ENCODE data around the gene PACSIN2. TPM values are rescaled to one million over a fixed set of nuclear protein-coding genes. Genes with fewer than 3 reads are reported as not detected.

The PACSIN2 gene
- total and polyA plus RNA-seq, 2 of the 13 experiments (the other 11 are each of a cell fraction or from before 2014, with no cell fraction given): 54.1 to 68.8 TPM

DNA sequence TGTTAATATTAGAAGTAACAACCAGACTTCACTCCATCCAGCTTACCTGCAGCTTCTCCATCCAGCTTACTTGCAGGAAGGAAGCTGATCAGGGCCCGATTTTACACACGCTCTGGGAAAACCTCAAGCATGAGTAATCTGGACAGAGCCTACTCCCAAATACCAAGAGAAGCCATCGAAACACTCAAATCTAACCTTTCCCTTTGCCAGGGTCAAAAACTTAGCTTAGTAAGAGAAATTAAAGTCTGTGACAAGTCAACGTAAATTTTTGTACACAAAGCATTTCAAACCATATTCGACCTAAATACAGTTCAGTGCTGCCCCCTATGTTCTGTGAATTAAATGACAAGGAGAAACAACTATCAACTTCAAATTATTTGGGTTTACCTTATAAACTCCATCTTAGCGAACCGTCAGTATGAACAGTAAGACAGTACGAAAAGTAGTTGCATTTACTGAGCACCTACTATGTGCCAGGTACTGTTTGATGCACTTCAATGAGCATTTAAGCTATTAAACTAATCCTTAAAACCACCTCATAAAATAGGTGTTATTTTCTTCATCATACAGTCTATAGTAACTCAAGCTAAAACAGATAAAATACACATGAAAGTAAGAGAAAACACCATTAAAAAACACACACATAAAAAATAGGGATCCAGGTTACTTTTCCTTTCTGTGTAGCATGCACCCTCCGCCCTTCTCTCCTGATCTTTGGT, 194.7 kb downstream of the PACSIN2 start:
- FAIRE-seq (no peak), DNase-seq (ENCODE audit: low spot score) (no peak), ATAC-seq (no peak)
- H3K4me1 ChIP-seq (ENCODE audit: insufficient read depth, low read length): peaks cover under 1% of the 10 kb centered on the region; the same call in 1 of the 2 replicates
- no peak overlapping the region for H3K9ac ChIP-seq (ENCODE audit: insufficient read depth, low read depth, low read length)
- POLR2A ChIA-PET: no interaction called here
- H3K36me3 ChIP-seq (replicated peaks in 1 of 2; ENCODE audit: control insufficient read depth in 1 of 2, insufficient read depth in 2 of 2, low read length in 2 of 2): peaks cover 5 to 28% of the 10 kb centered on the region in 2 experiments
- no peaks in the 10 kb centered on the region for H3K79me2 ChIP-seq (ENCODE audit: insufficient read depth, low read length)
- no peaks in the 10 kb centered on the region for H3K9me3 ChIP-seq (ENCODE audit: low read length)
- no TSS peak for BruUV-seq (replicated peaks)
- TF ChIP-seq KDM1A (CRISPR knock-in tag; IDR thresholded peaks at IDR 0.05): no peak
- no peak for TF ChIP-seq MAF1 (CRISPR knock-in tag; IDR thresholded peaks at IDR 0.05; ENCODE audit: borderline replicate concordance)
- TF ChIP-seq RBAK (CRISPR knock-in tag; IDR thresholded peaks at IDR 0.05): no peak
- TF ChIP-seq ZFP36L2 (CRISPR knock-in tag; IDR thresholded peaks at IDR 0.05): no peak
- no peak for TF ChIP-seq ARID4A (CRISPR knock-in tag; IDR thresholded peaks at IDR 0.05; ENCODE audit: borderline replicate concordance)
- no peak for TF ChIP-seq SATB2 (CRISPR knock-in tag; IDR thresholded peaks at IDR 0.05)
- TF ChIP-seq STAG1 (CRISPR knock-in tag; IDR thresholded peaks at IDR 0.05): peak; percentile 50
- no peak for TF ChIP-seq KLF16 (CRISPR knock-in tag; IDR thresholded peaks at IDR 0.05)
- TF ChIP-seq FOXM1 (CRISPR knock-in tag; IDR thresholded peaks at IDR 0.05): no peak
- no peak for TF ChIP-seq HNF1B (CRISPR knock-in tag; IDR thresholded peaks at IDR 0.05)
- TF ChIP-seq ZKSCAN1 (IDR thresholded peaks at IDR 0.05; ENCODE audit: low read length): peak; percentile 49; the same call in 1 of the 2 replicates
- TF ChIP-seq, protein P1, sequence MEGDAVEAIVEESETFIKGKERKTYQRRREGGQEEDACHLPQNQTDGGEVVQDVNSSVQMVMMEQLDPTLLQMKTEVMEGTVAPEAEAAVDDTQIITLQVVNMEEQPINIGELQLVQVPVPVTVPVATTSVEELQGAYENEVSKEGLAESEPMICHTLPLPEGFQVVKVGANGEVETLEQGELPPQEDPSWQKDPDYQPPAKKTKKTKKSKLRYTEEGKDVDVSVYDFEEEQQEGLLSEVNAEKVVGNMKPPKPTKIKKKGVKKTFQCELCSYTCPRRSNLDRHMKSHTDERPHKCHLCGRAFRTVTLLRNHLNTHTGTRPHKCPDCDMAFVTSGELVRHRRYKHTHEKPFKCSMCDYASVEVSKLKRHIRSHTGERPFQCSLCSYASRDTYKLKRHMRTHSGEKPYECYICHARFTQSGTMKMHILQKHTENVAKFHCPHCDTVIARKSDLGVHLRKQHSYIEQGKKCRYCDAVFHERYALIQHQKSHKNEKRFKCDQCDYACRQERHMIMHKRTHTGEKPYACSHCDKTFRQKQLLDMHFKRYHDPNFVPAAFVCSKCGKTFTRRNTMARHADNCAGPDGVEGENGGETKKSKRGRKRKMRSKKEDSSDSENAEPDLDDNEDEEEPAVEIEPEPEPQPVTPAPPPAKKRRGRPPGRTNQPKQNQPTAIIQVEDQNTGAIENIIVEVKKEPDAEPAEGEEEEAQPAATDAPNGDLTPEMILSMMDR (CRISPR knock-in tag; IDR thresholded peaks at IDR 0.05): peak; percentile 18; the same call in 1 of the 2 replicates
- TF ChIP-seq, protein P2, sequence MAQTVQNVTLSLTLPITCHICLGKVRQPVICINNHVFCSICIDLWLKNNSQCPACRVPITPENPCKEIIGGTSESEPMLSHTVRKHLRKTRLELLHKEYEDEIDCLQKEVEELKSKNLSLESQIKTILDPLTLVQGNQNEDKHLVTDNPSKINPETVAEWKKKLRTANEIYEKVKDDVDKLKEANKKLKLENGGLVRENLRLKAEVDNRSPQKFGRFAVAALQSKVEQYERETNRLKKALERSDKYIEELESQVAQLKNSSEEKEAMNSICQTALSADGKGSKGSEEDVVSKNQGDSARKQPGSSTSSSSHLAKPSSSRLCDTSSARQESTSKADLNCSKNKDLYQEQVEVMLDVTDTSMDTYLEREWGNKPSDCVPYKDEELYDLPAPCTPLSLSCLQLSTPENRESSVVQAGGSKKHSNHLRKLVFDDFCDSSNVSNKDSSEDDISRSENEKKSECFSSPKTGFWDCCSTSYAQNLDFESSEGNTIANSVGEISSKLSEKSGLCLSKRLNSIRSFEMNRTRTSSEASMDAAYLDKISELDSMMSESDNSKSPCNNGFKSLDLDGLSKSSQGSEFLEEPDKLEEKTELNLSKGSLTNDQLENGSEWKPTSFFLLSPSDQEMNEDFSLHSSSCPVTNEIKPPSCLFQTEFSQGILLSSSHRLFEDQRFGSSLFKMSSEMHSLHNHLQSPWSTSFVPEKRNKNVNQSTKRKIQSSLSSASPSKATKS (CRISPR knock-in tag; IDR thresholded peaks at IDR 0.05): no peak
- no peaks in the 10 kb centered on the region for H3K27me3 ChIP-seq (ENCODE audit: control insufficient read depth in 1 of 2, insufficient read depth in 2 of 2, low read length in 2 of 2)
- H2AFZ ChIP-seq (ENCODE audit: low read length): no peak overlapping the region
- CTCF ChIA-PET (ENCODE audit: low intra/inter-chr PET ratio, low total read pairs): interaction anchor here (2.4 kb wide), 1 partner anchor 40 kb away, joined by 8 read pairs; no protein-coding TSS in a partner anchor
- H4K20me1 ChIP-seq (ENCODE audit: insufficient read depth, low read length): no peaks in the 10 kb centered on the region
- no peak overlapping the region for H3K4me2 ChIP-seq (ENCODE audit: low read depth, low read length)
- H3K4me3 ChIP-seq (replicated peaks in 1 of 3; ENCODE audit: insufficient read depth in 1 of 3, low read depth in 2 of 3, low read length in 3 of 3): no peak overlapping the region
- intact Hi-C loops (cut with micrococcal nuclease; ENCODE audit: unreplicated experiment) (no loop called here), in situ Hi-C loops (cut with HindIII; ENCODE audit: extremely low pct_ligation_motif_present, low pct_unique_long_range_greater_than_20kb) (no loop called here)
- 97% methylated on average over 9 of the region's 9 CpGs for WGBS (ENCODE audit: low lambda C conversion rate)
- H3K27ac ChIP-seq (ENCODE audit: extremely low read length, insufficient read depth, low read length): no peak overlapping the region
